ENCODE data around the gene CNR1. TPM values are rescaled to one million over a fixed set of nuclear protein-coding genes. Genes with fewer than 3 reads are reported as not detected.

The CNR1 gene
- total RNA-seq, 1 experiment from 2014 or later: not detected

DNA sequence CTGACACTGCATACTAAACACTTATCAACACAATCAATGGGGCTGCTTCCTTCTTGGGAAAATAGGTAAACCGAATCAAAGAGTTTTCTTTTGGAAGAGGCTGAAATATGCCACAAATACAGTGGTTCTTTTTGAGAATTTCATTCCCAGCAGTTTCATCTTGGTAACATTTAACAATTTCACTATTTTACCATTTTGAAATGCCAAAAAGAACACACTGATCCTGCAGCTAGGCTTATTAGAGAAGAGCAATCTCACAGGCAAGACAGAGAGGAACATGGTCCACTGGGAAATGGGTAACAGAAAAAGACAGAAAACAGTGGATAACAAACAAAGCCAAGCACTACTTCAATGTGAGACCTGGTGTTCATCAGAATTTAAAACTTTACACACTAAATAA lies 2.5 kb downstream of the CNR1 start:
- no TSS peak for BruUV-seq (replicated peaks)
- Histone ChIP-seq H3K27me3 (replicated peaks; ENCODE audit: insufficient read depth, low read depth, low read length, poor library complexity) (peaks cover 82% of the 10 kb centered on the region), H3K4me3 (ENCODE audit: low read depth, low read length, poor library complexity, severe bottlenecking) (no peak overlapping the region), H3K27ac (ENCODE audit: low read depth, low read length, poor library complexity, severe bottlenecking) (no peak overlapping the region), H3K36me3 (ENCODE audit: insufficient read depth, low read length, poor library complexity, severe bottlenecking) (no peaks in the 10 kb centered on the region), H3K9me3 (ENCODE audit: low read depth, low read length, poor library complexity, severe bottlenecking) (no peaks in the 10 kb centered on the region), H3K4me1 (ENCODE audit: insufficient read depth, low read length, poor library complexity, severe bottlenecking) (peaks cover 9% of the 10 kb centered on the region)
- intact Hi-C loops (cut with micrococcal nuclease; ENCODE audit: unreplicated experiment): no loop called here
- ChIA-PET POLR2A (ENCODE audit: low non-redundant PET) (no interaction called here), CTCF (no interaction called here)
- no peak for DNase-seq (ENCODE audit: low spot score)
- TF ChIP-seq, protein P1, sequence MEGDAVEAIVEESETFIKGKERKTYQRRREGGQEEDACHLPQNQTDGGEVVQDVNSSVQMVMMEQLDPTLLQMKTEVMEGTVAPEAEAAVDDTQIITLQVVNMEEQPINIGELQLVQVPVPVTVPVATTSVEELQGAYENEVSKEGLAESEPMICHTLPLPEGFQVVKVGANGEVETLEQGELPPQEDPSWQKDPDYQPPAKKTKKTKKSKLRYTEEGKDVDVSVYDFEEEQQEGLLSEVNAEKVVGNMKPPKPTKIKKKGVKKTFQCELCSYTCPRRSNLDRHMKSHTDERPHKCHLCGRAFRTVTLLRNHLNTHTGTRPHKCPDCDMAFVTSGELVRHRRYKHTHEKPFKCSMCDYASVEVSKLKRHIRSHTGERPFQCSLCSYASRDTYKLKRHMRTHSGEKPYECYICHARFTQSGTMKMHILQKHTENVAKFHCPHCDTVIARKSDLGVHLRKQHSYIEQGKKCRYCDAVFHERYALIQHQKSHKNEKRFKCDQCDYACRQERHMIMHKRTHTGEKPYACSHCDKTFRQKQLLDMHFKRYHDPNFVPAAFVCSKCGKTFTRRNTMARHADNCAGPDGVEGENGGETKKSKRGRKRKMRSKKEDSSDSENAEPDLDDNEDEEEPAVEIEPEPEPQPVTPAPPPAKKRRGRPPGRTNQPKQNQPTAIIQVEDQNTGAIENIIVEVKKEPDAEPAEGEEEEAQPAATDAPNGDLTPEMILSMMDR (conservative IDR thresholded peaks at IDR 0.05; ENCODE audit: low read depth, low read length): no peak
- TF ChIP-seq EZH2 (IDR thresholded peaks at IDR 0.05; ENCODE audit: borderline replicate concordance, low read depth, low read length, poor library complexity, severe bottlenecking): no peak

DNA sequence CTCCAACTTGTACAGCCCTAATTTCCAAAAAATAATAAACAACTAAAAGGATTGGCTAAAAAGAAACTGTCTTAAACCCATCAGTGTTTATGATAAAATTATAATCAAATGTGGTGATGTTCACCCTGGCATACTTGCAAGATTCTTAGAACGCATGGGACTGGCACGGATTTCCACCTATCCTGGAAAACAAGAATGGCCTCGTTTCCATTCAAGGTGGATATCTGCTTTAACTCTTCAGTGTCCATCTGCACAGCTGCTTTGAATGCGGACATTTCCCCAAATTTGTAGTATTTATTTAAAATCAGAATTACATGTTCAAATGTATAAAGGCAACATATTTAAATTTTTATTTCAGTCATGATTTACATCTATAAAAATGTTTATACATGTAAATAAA lies 4.2 kb downstream of the CNR1 start:
- Histone ChIP-seq H3K4me1 (ENCODE audit: insufficient read depth, low read length, poor library complexity, severe bottlenecking) (peaks cover 9% of the 10 kb centered on the region), H3K9me3 (ENCODE audit: low read depth, low read length, poor library complexity, severe bottlenecking) (no peaks in the 10 kb centered on the region), H3K27me3 (replicated peaks; ENCODE audit: insufficient read depth, low read depth, low read length, poor library complexity) (peaks cover 74% of the 10 kb centered on the region), H3K27ac (ENCODE audit: low read depth, low read length, poor library complexity, severe bottlenecking) (no peak overlapping the region), H3K36me3 (ENCODE audit: insufficient read depth, low read length, poor library complexity, severe bottlenecking) (no peaks in the 10 kb centered on the region), H3K4me3 (ENCODE audit: low read depth, low read length, poor library complexity, severe bottlenecking) (no peak overlapping the region)
- DNase-seq (ENCODE audit: low spot score): no peak
- ChIA-PET CTCF (no interaction called here), POLR2A (ENCODE audit: low non-redundant PET) (no interaction called here)
- intact Hi-C loops (cut with micrococcal nuclease; ENCODE audit: unreplicated experiment): no loop called here
- no peak for TF ChIP-seq EZH2 (IDR thresholded peaks at IDR 0.05; ENCODE audit: borderline replicate concordance, low read depth, low read length, poor library complexity, severe bottlenecking)
- TF ChIP-seq, protein P1 (conservative IDR thresholded peaks at IDR 0.05; ENCODE audit: low read depth, low read length): no peak
- no TSS peak for BruUV-seq (replicated peaks)

DNA sequence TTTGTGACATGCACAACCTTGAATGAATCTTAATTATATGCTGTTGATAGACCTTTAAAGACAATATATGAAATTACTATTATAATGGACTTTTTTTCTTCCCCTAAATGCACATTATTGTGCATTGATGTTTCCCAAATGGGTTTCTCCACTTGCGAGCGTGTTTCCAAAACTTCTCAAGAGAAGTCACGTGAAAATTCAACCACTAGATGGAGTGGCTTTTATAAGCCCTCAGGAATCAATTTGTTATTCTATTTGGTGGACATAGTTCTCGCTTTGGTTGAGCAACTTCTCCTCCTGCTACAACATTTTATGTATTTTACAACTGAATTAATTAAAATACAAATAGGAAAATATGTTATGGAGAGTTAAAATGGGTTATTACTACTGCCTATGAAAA lies 9.0 kb downstream of the CNR1 start:
- peaks cover 26% of the 10 kb centered on the region for H3K27me3 ChIP-seq (replicated peaks; ENCODE audit: insufficient read depth, low read depth, low read length, poor library complexity)
- DNase-seq (ENCODE audit: low spot score): no peak
- TF ChIP-seq, protein P1 (conservative IDR thresholded peaks at IDR 0.05; ENCODE audit: low read depth, low read length): 0 out of 2 replicates have a peak, but pooled peaks have one; percentile 16
- no peak for TF ChIP-seq EZH2 (IDR thresholded peaks at IDR 0.05; ENCODE audit: borderline replicate concordance, low read depth, low read length, poor library complexity, severe bottlenecking)
- ChIA-PET CTCF (no interaction called here), POLR2A (ENCODE audit: low non-redundant PET) (no interaction called here)
- H3K36me3 ChIP-seq (ENCODE audit: insufficient read depth, low read length, poor library complexity, severe bottlenecking): no peaks in the 10 kb centered on the region
- intact Hi-C loops (cut with micrococcal nuclease; ENCODE audit: unreplicated experiment): no loop called here
- no peak overlapping the region for H3K27ac ChIP-seq (ENCODE audit: low read depth, low read length, poor library complexity, severe bottlenecking)
- no peak overlapping the region for H3K4me3 ChIP-seq (ENCODE audit: low read depth, low read length, poor library complexity, severe bottlenecking)
- H3K4me1 ChIP-seq (ENCODE audit: insufficient read depth, low read length, poor library complexity, severe bottlenecking): no peaks in the 10 kb centered on the region
- no TSS peak for BruUV-seq (replicated peaks)
- no peaks in the 10 kb centered on the region for H3K9me3 ChIP-seq (ENCODE audit: low read depth, low read length, poor library complexity, severe bottlenecking)

All from A673 (cell line).